ENCODE results near the gene PRKAR1B.
"Not testable (repeated sequence)": the region's sequence is repeated elsewhere in the genome, so short reads cannot be mapped to it uniquely, and the experiment has no call there.

PRKAR1B gene

GRCh38 chr7:756928-757560, 30.0 kb upstream of the PRKAR1B start:
- Histone ChIP-seq H3K4me3 (ENCODE audit: low read depth, low read length) (no peak overlapping the region), H3K27ac (ENCODE audit: low read depth, low read length) (no peak overlapping the region), H3K9ac (ENCODE audit: low read length) (no peak overlapping the region), H3K4me1 (ENCODE audit: control insufficient read depth, insufficient read depth, low read length) (no peaks in the 10 kb centered on the region), H3K27me3 (ENCODE audit: control insufficient read depth, insufficient read depth, low read length) (no peaks in the 10 kb centered on the region), H3K9me3 (ENCODE audit: control insufficient read depth, insufficient read depth, low read depth, low read length) (no peaks in the 10 kb centered on the region), H3K36me3 (ENCODE audit: control insufficient read depth, insufficient read depth, low read length) (peaks cover 91% of the 10 kb centered on the region)

- no peaks in the 10 kb centered on the region for H3K4me1 ChIP-seq (ENCODE audit: control insufficient read depth, insufficient read depth, low read length)
- no peaks in the 10 kb centered on the region for H3K9me3 ChIP-seq (ENCODE audit: control insufficient read depth, insufficient read depth, low read depth, low read length)
- H3K27me3 ChIP-seq (ENCODE audit: control insufficient read depth, insufficient read depth, low read length) = no peaks in the 10 kb centered on the region
- H3K27ac ChIP-seq (ENCODE audit: low read depth, low read length) = no peak overlapping the region
- peaks cover 88% of the 10 kb centered on the region for H3K36me3 ChIP-seq (ENCODE audit: control insufficient read depth, insufficient read depth, low read length)
- no peak overlapping the region for H3K4me3 ChIP-seq (ENCODE audit: low read depth, low read length)
- H3K9ac ChIP-seq (ENCODE audit: low read length) = no peak overlapping the region
Observed at GRCh38 chr7:756231-756927, 29.3 kb upstream of the PRKAR1B start.

GRCh38 chr7:755413-755805, 28.3 kb upstream of the PRKAR1B start:
- Histone ChIP-seq H3K27me3 (ENCODE audit: control insufficient read depth, insufficient read depth, low read length) (no peaks in the 10 kb centered on the region), H3K4me3 (ENCODE audit: low read depth, low read length) (no peak overlapping the region), H3K9me3 (ENCODE audit: control insufficient read depth, insufficient read depth, low read depth, low read length) (no peaks in the 10 kb centered on the region), H3K36me3 (ENCODE audit: control insufficient read depth, insufficient read depth, low read length) (peaks cover 84% of the 10 kb centered on the region), H3K27ac (ENCODE audit: low read depth, low read length) (no peak overlapping the region), H3K4me1 (ENCODE audit: control insufficient read depth, insufficient read depth, low read length) (no peaks in the 10 kb centered on the region), H3K9ac (ENCODE audit: low read length) (no peak overlapping the region)

GRCh38 chr7:754531-755412, 27.7 kb upstream of the PRKAR1B start:
- no peaks in the 10 kb centered on the region for H3K27me3 ChIP-seq (ENCODE audit: control insufficient read depth, insufficient read depth, low read length)
- H3K4me3 ChIP-seq (ENCODE audit: low read depth, low read length) = no peak overlapping the region
- peaks cover 83% of the 10 kb centered on the region for H3K36me3 ChIP-seq (ENCODE audit: control insufficient read depth, insufficient read depth, low read length)
- H3K9me3 ChIP-seq (ENCODE audit: control insufficient read depth, insufficient read depth, low read depth, low read length) = no peaks in the 10 kb centered on the region
- H3K27ac ChIP-seq (ENCODE audit: low read depth, low read length) = no peak overlapping the region
- no peaks in the 10 kb centered on the region for H3K4me1 ChIP-seq (ENCODE audit: control insufficient read depth, insufficient read depth, low read length)
- H3K9ac ChIP-seq (ENCODE audit: low read length) = no peak overlapping the region

- Histone ChIP-seq H3K36me3 (ENCODE audit: control insufficient read depth, insufficient read depth, low read length) (peaks cover 76% of the 10 kb centered on the region), H3K9me3 (ENCODE audit: control insufficient read depth, insufficient read depth, low read depth, low read length) (no peaks in the 10 kb centered on the region), H3K27me3 (ENCODE audit: control insufficient read depth, insufficient read depth, low read length) (no peaks in the 10 kb centered on the region), H3K9ac (ENCODE audit: low read length) (no peak overlapping the region), H3K27ac (ENCODE audit: low read depth, low read length) (no peak overlapping the region), H3K4me3 (ENCODE audit: low read depth, low read length) (no peak overlapping the region), H3K4me1 (ENCODE audit: control insufficient read depth, insufficient read depth, low read length) (no peaks in the 10 kb centered on the region)
Observed at GRCh38 chr7:753190-753589, 26.1 kb upstream of the PRKAR1B start.

GRCh38 chr7:752256-752655, 25.2 kb upstream of the PRKAR1B start:
- not testable (repeated sequence) for H3K9me3 ChIP-seq (ENCODE audit: control insufficient read depth, insufficient read depth, low read depth, low read length); H3K27ac ChIP-seq (ENCODE audit: low read depth, low read length); H3K4me3 ChIP-seq (ENCODE audit: low read depth, low read length); H3K9ac ChIP-seq (ENCODE audit: low read length); H3K4me1 ChIP-seq (ENCODE audit: control insufficient read depth, insufficient read depth, low read length); H3K27me3 ChIP-seq (ENCODE audit: control insufficient read depth, insufficient read depth, low read length)
- peaks cover 67% of the 10 kb centered on the region for H3K36me3 ChIP-seq (ENCODE audit: control insufficient read depth, insufficient read depth, low read length)

GRCh38 chr7:751826-752225, 24.7 kb upstream of the PRKAR1B start:
- Histone ChIP-seq H3K36me3 (ENCODE audit: control insufficient read depth, insufficient read depth, low read length) (peaks cover 63% of the 10 kb centered on the region), H3K4me1 (ENCODE audit: control insufficient read depth, insufficient read depth, low read length) (no peaks in the 10 kb centered on the region), H3K9me3 (ENCODE audit: control insufficient read depth, insufficient read depth, low read depth, low read length) (no peaks in the 10 kb centered on the region), H3K4me3 (ENCODE audit: low read depth, low read length) (no peak overlapping the region), H3K9ac (ENCODE audit: low read length) (no peak overlapping the region), H3K27ac (ENCODE audit: low read depth, low read length) (no peak overlapping the region), H3K27me3 (ENCODE audit: control insufficient read depth, insufficient read depth, low read length) (no peaks in the 10 kb centered on the region)

- no peak overlapping the region for H3K4me3 ChIP-seq (ENCODE audit: low read depth, low read length)
- no peaks in the 10 kb centered on the region for H3K4me1 ChIP-seq (ENCODE audit: control insufficient read depth, insufficient read depth, low read length)
- peaks cover 54% of the 10 kb centered on the region for H3K36me3 ChIP-seq (ENCODE audit: control insufficient read depth, insufficient read depth, low read length)
- no peak overlapping the region for H3K27ac ChIP-seq (ENCODE audit: low read depth, low read length)
- H3K9me3 ChIP-seq (ENCODE audit: control insufficient read depth, insufficient read depth, low read depth, low read length) = no peaks in the 10 kb centered on the region
- no peak overlapping the region for H3K9ac ChIP-seq (ENCODE audit: low read length)
- no peaks in the 10 kb centered on the region for H3K27me3 ChIP-seq (ENCODE audit: control insufficient read depth, insufficient read depth, low read length)
Observed at GRCh38 chr7:750111-750905, 23.2 kb upstream of the PRKAR1B start.

GRCh38 chr7:749140-749551, 22.1 kb upstream of the PRKAR1B start:
- Histone ChIP-seq H3K27ac (ENCODE audit: low read depth, low read length) (no peak overlapping the region), H3K4me1 (ENCODE audit: control insufficient read depth, insufficient read depth, low read length) (no peaks in the 10 kb centered on the region), H3K9me3 (ENCODE audit: control insufficient read depth, insufficient read depth, low read depth, low read length) (no peaks in the 10 kb centered on the region), H3K9ac (ENCODE audit: low read length) (no peak overlapping the region), H3K4me3 (ENCODE audit: low read depth, low read length) (no peak overlapping the region), H3K36me3 (ENCODE audit: control insufficient read depth, insufficient read depth, low read length) (peaks cover 49% of the 10 kb centered on the region), H3K27me3 (ENCODE audit: control insufficient read depth, insufficient read depth, low read length) (no peaks in the 10 kb centered on the region)

- Histone ChIP-seq H3K4me1 (ENCODE audit: control insufficient read depth, insufficient read depth, low read length) (no peaks in the 10 kb centered on the region), H3K9ac (ENCODE audit: low read length) (no peak overlapping the region), H3K27me3 (ENCODE audit: control insufficient read depth, insufficient read depth, low read length) (no peaks in the 10 kb centered on the region), H3K9me3 (ENCODE audit: control insufficient read depth, insufficient read depth, low read depth, low read length) (no peaks in the 10 kb centered on the region), H3K36me3 (ENCODE audit: control insufficient read depth, insufficient read depth, low read length) (peaks cover 43% of the 10 kb centered on the region), H3K4me3 (ENCODE audit: low read depth, low read length) (no peak overlapping the region), H3K27ac (ENCODE audit: low read depth, low read length) (no peak overlapping the region)
Observed at GRCh38 chr7:748446-748845, 21.4 kb upstream of the PRKAR1B start.

Measured in HUES6 (cell line).